GOT3 (cell line): Measurements from ENCODE around the gene IGFL3.
A peak's percentile ranks its signal among the peaks of the same experiment; 100 is the strongest.
"Not testable (repeated sequence)": the region's sequence is repeated elsewhere in the genome, so short reads cannot be mapped to it uniquely, and the experiment has no call there.

Source experiments
- DNase-seq: peaks from one replicate; lab custom pipeline; 2025; ENCODE audit warnings: mixed read lengths; lab: John Stamatoyannopoulos, UW

Gene IGFL3

DNA sequence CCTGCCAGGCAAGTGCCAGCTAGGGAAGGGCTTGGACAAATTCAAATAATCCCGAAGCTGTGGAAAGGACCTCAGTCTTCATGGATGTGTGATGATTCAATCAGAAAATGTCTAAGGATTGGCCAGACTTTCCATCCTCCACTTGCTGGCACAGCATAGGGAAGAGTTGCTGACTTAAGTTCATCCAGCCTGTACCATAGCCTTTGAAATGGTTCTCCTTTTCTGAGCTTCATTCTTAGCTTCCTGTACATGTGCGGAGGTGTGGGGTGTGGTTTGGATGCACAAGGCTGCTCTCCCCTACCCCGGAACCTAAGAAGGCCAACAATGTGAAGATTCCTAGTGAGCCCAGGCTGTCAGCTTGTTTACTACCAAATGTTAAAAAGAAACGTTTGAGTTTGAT is 959 bp upstream of the IGFL3 start:
- DNase-seq = no peak

DNA sequence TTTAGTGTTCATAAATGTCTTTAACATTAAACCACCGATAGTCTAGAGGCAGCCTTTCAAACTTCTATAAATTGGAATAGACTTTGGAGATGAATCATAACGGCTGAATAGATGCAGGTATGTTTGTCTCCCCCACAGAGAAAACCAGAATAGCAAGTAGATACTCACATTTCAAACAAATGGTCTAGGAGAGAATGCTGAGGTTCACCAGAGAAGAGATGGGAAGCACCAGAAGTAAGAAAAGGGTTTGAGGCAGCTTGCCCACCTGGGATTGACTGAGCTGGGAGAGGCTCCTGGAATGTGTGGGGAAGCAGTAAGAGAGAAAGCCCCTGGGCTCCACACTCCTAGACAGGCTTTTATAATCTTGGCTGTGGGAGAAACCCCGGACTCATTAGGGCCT is 6.4 kb downstream of the IGFL3 start:
- DNase-seq = no peak

DNA sequence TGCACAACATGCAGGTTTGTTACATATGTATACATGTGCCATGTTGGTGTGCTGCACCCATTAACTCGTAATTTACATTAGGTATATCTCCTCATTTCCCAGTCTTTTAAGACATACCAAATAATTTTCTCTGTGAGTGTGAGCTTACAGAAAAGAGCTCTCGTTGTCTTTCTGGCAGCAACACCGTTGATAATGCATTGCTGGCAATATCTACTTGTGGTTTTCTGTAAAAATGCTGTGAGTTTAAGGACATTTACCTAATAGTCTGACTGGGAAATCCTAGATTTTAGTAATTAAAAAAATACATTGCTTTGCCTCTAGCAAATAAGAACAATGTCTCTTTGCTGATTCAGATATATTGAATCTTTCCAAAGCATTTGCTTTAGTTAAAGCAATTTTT is 8.4 kb downstream of the IGFL3 start:
- DNase-seq = no peak

DNA sequence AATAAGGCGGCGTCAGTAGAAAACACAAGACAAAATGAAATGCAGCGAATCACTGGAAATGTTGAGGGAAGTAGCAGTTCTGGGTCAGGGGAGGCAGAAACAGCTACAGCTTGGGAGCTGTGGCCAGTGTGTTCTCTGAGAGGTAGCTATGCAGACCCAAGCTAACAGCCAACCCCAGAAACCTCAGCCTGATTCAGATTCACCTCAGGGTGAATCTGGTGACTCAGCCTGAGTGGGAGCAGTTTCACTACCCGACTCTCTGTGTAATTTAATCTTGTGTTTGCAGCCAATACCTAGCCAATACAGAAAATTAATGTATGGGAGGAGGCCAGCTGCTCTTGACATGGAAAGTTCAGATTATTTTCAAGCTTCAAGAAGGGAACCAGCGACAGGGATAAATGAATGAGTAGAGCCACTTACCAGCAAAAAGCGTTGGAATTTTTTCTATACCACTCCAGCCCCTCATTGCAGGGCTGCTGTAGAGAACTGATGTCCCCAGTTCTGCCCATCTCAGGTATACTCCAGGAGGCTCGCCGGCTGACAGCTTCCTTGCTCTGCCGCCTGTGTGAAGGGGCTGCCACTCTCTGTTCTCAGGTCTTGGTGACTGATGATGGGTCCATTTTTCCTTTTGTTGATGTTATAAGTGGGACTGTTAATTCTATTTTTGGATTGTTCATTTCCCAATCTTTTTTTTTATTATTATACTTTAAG is 8.9 kb downstream of the IGFL3 start:
- DNase-seq = no peak

DNA sequence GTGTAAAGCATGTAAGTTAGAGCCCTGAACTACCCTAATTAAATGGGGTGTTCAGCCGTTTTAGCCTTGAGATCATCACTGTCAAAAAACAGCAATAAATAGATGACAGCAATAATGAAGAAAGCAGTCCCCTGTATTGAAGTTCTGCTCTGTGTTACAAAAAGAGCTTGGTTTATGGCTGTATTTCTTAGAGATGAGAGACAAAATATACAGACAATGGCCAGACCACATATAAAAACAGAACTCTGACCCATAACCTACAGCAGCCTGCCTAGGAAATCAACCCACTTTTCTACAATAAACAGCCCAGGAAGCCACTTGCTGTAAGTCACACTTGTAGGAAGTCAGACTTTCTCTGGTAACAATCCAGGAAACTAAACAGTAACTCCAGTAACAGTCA is 10.8 kb downstream of the IGFL3 start:
- no peak for DNase-seq

DNA sequence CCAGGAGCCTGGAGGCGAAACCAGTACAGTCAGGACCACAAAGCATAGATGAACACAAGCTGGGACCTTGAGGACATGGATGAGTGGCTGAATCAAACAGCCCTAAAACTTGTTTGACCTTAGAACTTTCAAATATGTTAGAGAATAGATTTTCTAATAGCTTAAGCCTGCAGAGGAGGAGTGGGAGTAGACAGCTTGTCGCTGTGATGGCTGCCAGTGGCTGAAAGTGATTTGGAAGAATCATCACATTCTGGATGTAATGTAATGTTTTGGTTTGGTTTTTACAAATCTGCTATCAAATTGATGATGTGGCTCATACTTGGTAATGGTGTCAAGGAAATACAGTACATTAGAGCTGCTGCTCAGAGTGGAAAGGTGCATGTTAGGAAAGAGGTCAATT is 12.0 kb downstream of the IGFL3 start:
- no peak for DNase-seq

DNA sequence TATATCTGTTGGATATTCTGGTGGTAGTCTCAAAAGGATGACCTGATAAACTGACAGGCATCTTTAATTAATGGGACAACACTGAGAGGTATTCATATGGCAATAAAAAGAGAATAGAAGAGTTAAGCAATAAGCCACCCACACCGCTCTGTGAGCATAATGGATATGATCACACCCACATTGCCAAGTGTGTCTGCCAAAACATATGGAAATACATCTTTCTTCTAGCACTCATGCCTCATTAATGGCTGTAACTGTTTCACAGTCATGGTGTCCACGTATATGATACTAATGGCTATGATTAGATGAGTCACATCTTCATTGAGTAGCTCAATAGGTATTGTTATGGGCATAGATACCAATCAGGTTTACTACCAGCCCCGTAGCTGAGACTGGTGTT is 13.1 kb downstream of the IGFL3 start:
- no peak for DNase-seq

DNA sequence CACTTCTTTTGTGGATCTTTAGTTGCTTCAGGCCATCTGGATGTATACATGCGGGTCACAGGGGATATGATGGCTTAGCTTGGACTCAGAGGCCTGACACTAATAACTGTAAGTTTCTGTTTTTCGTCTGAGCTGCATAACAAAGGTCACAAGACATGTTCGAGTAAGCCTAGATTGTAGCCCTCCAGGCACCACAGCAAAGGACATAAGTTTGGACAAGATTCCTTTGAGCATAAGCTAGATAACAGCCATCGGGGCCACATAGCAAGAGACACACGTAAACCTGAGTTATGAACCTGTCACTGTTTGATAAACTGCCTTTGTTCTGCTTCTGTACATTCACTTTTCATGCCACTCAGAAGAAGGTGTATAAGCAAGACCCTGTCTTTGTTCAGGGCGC is 14.6 kb downstream of the IGFL3 start:
- DNase-seq = no peak

DNA sequence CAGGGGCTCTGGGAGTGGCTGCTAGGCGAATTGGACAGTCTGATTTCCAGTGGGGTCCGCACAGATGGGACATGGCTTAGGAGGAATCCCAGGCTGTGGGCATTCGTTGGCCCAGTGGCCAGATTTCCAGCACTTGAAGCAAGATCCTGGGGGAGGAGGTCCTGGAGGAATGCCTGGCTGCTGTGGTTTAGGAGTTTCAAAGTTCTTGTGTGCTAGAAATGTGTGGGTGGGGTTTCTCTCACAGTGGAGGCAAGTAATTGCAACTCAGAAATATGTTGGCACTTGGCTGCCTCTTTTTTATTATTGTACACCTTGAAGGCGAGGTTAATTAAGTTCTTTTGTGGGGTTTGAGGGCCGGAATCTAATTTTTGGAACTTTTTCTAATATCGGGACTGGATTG is 17.1 kb downstream of the IGFL3 start:
- no peak for DNase-seq

DNA sequence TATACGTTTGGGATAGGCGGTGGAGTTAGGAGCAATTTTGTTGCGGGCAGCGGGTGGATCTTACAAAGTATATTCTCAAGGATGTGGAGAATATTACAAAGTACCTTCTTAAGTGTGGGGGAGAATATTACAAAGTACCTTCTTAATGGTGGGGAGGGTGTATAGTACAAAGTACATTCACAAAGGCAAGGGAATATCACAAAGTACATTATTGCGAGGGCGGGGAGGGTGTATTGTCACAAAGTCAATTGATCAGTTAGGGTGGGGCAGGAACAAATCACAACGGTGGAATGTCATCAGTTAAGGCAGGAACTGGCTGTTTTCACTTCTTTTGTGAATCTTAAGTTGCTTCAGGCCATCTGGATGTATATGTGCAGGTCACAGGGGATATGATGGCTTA is 22.2 kb downstream of the IGFL3 start:
- DNase-seq = not testable (repeated sequence)

DNA sequence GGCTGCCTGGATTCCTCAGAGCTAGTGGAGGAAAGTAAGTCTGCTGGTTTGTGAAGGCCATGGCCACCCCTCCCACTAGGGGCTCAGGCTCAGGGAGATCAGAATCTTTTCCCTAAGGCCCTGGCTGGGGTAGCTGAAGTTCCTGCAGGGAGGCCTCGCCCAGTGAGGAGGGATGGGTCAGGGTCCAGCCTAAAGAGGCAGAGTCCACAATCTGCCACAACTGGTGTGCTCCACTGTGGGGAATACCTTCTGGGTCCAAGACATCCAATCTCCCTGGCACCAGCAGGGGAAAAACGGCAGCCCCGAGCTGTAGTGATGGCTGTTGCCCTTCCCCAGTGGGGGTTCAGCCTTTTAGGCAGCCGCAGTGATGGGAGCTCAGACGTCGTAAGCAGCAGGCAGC is 23.2 kb downstream of the IGFL3 start:
- DNase-seq = no peak

DNA sequence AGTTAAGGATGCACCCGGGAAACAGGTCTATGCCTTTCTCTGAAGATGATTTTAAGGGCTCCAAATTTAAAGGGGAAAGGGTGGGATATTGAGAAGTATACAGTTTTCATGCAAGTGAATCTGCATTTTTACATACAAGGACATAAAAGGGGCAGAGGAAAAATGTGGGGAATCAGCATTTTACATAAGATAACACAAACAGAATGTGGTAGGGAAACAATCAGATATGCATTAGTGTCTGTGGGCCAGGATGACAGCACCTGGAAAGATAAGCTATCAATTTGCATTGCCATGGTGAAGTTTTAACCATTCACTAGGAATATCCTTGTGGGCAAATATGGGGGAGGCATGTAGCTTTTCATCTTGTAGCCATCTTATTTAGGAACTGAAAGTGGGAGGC is 24.1 kb downstream of the IGFL3 start:
- DNase-seq = no peak

DNA sequence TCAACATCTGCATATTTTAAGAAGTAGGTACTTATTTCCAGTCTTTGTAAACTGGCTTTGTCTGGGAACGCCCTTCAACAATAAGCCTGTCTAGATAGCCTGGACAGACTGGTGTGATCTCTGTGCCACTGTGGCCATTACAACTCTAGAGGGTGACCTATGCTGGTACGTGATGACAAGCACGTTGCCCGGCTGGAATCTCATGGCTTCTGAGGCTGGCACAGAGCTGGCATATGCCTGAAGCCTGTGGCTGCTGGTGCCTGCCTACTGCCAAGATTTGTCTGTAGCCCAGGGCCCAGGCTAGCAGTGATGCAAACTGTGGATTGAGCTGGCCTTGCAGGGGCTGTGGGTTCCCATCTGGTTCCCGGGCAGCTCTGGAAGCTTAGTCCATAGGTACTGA is 34.0 kb downstream of the IGFL3 start:
- no peak for DNase-seq

DNA sequence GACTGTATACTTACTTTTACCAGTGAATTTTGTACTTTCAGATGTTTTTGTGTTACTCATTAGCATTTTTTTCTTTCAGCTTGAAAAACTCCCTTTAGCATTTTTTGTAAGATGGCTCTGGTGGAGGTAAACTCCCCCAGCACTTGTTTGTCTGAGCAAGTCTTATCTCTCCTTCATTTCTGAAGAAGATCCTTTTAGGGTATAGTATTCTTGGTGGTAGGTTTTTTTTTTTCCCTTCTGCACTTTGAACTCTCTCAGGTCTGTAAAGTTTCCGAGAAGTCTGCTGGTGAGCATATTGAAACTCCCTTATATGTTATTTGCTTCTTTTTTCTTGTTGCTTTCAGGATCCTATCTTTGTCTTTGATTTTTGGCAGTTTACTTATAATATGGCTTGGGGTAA is 35.1 kb downstream of the IGFL3 start:
- no peak for DNase-seq

DNA sequence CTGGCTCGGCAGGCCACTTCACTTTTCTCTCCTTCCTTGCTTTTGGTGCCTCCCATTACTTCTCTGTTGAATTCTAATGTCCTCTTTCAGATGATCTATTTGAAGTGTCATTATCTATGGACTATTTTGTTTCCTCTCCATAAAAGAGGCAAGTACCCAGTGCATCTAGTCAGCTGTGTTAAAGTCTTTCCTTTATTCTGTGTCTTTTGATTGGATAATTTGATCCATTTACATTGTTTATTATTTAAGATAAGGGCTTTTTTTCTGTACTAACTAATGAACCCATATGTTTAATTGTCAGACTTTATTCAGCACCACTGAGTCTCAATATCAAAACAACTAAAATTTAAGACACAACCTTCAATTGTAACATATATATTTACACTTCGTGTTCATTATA is 36.4 kb downstream of the IGFL3 start:
- DNase-seq = no peak

DNA sequence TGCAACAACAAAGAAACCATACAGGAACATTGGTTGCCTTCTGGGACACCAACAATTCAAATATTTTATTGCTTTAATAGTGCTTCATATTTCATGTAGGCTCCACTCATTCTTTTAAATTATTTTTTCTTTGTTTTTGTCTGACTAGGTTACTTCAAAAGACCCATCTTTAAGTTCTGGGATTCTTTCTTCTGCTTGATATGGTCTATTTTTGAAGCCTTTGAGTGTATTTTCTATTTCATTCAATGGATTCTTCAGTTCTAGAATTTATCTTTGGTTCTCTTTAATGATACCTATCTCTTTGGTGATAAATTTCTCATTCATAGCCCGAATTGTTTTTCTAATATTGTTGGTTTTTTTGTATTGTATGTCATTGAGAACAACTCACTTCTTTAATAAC is 38.6 kb downstream of the IGFL3 start:
- no peak for DNase-seq

DNA sequence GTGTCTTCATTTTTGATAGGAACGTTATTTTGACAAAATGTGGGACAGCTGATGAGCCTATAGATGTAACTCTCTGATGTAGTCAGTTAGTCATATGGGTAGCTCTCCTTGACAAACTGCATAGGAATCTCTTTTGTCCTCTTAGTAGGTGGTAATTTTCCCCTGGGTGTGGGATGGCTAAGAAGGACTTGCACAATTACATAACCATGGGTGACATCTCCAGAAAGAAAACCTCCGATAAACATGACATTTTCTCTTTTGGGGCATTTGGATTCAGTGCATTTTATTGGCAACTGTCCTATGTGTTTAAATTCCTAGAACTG is 41.8 kb downstream of the IGFL3 start:
- DNase-seq = no peak

DNA sequence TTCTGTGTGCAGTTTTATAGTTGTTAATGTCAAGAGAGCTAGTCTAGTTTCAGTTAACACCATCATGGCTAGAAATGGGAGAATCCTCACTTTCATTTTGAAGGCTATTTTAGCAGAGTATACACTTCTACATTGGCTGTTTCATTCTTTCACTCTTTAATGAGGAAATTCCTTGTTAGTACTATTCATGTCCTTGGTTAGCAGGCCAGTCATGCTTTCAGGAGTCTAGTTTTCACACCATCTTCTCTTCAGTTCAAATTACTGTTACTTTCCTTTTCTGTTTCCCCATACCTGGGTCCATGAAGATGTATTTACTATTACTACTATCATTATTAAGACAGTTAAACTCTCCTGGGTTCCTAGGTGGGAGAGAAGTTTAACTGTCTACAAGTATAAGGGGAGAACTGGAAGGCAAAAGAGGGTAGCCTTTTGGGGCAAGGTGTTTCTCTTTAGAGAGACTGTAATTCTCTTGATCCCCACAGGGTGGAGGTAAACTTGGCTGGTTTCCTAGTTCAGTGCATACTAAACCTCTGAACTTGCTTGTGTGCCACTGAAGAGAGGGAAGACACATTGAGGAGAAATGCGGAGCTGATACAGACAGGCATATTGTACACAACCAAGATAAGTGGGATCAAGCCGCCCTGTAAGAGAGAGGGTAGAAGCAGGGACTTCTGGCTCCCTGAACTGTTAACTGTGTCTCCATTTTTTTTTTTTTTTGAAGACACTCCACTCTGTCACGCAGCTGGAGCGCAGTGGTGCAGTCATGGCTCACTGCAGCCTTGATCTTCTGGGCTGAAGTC is 42.4 kb downstream of the IGFL3 start:
- no peak for DNase-seq

DNA sequence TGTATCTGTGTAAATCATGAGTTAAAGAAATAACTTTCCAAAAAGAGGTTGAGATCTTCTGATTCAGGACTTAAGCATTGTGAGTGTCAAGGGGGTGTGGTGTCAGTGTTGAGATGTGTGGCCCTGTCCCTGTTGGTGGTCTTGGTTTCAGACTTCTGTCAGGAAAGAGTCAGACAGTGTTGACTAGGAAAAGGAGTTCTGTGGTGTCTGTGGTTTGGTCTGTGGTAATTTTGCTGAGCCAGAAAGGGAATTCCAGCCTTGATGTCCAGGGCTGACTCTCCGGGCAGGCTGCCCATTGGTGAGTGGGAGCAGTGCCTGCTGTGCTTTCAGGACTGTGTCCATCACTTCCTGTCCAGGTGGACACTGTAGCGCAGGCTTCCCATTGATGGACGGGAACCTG is 43.9 kb downstream of the IGFL3 start:
- peak; percentile 50 for DNase-seq

DNA sequence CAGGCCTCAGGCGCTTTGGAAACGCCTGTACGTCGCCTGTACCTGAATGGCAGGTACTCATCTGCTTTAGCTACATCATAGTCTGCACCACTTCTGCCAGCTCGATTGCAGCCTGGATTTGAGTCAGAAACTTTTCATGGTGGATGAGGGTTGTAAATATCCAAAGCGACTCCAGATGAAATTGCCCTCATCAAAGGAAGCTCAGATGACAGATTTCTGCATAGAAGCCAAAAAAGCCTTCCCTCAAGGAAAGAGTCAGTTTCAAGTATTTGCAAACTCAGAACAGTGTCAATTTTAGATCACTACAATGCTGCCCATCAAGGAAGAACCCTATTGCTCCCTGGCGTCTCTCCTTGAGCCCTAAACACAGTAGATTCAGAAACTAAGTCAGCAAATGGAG is 44.9 kb downstream of the IGFL3 start:
- no peak for DNase-seq

DNA sequence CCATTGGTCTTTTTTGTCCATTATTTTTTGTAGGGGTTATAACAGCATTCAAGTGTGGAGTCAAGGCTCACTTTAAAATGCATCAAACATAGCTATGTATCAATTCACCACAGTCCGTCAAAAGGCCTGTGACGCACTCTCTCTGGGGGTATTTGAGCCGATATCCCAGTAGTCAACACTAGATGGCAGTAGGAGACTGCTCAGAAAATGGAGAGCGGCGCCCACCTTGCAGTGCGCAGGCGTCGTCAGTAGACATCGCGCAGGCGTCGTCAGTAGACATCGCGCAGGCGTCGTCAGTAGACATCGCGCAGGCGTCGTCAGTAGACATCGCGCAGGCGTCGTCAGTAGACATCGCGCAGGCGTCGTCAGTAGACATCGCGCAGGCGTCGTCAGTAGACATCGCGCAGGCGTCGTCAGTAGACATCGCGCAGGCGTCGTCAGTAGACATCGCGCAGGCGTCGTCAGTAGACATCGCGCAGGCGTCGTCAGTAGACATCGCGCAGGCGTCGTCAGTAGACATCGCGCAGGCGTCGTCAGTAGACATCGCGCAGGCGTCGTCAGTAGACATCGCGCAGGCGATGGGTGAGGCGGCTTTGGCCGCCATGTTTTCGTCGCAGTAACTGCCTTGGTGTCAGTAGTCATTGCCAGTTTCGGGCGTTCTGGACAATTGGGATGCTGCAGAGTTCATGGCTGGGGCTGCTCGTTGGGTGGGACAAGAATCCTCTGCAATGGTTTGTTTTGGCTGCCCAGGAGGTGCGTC is 45.7 kb downstream of the IGFL3 start:
- DNase-seq = not testable (repeated sequence)

DNA sequence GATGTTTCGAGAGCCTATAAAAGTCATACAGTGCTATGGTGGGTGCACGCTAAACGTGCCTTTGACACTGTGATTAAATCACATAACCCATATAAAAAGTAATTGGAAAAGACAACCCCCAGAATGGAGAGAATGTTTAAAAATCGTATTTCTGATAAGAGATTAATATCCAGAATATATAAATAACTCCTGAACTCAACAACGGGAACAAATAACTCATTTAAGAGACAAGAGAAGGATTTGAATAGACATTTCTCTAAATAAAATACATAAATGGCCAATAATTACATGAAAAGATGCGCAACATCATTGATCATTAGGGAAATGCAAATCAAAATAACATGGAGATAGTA is 46.7 kb downstream of the IGFL3 start:
- no peak for DNase-seq
